HEK293 (cell line): ENCODE measurements around the gene CYTH4.

Source experiments
- CTCF ChIA-PET: fragments of 350-600 bp; formaldehyde crosslinking; extraction: SDS; loops from one replicate; lab custom pipeline; 2021; ENCODE audit warnings: antibody characterized with exemption; lab: Yijun Ruan, JAX
- POLR2A ChIA-PET: fragments of 300-600 bp; formaldehyde crosslinking; extraction: SDS; loops from one replicate; lab custom pipeline; 2020; ENCODE audit warnings: antibody characterized with exemption, inconsistent platforms; lab: Yijun Ruan, JAX
- H3K27ac ChIP-seq: fragments of 200-500 bp; sonication (Bioruptor generic); 2 replicates; pipeline ENCODE4 v1.5.1; 2014; ENCODE audit warnings: low read depth, low read length, control low read depth, inconsistent platforms; ENCODE audit errors: extremely low read depth
- H3K36me3 ChIP-seq, 2 experiments: fragments of 200-500 bp in 1 of 2; sonication (Bioruptor generic) in 1 of 2; 1 replicate in 1 of 2; 2 replicates in 1 of 2; pipeline ENCODE4 v1.5.1; 2014 to 2017; ENCODE audit warnings: inconsistent platforms in 2 of 2, low read length in 2 of 2; ENCODE audit not compliant: control insufficient read depth in 2 of 2, insufficient read depth in 1 of 2
- H3K4me1 ChIP-seq: fragments of 200-500 bp; sonication (Bioruptor generic); 2 replicates; pipeline ENCODE4 v1.5.1; 2014; ENCODE audit warnings: mild to moderate bottlenecking, low read length, inconsistent platforms; ENCODE audit not compliant: control insufficient read depth, insufficient read depth
- H3K4me3 ChIP-seq: 2 replicates; pipeline ENCODE4 v1.5.1; 2011; ENCODE audit warnings: low read depth, mild to moderate bottlenecking, control low read depth, low read length, moderate library complexity
- H3K9me3 ChIP-seq: fragments of 200-500 bp; sonication (Bioruptor generic); 2 replicates; pipeline ENCODE4 v1.5.1; 2014; ENCODE audit warnings: low read depth, low read length, inconsistent platforms; ENCODE audit not compliant: control insufficient read depth, insufficient read depth
- OVOL3 ChIP-seq: fragments of 450-650 bp; formaldehyde crosslinking; IDR thresholded peaks from 2 replicates; pipeline ENCODE4 v1.5.1; 2016; ENCODE audit warnings: missing biosample characterization, missing genetic modification characterization
- SCRT2 ChIP-seq: fragments of 450-650 bp; formaldehyde crosslinking; IDR thresholded peaks from 2 replicates; pipeline ENCODE4 v1.5.1; 2016; ENCODE audit warnings: missing biosample characterization, missing genetic modification characterization
- ZBTB44 ChIP-seq: fragments of 450-650 bp; IDR thresholded peaks from 2 replicates; pipeline ENCODE4 v1.5.1; 2018; ENCODE audit warnings: missing biosample characterization, mild to moderate bottlenecking, missing genetic modification characterization
- ZBTB8A ChIP-seq: fragments of 450-650 bp; formaldehyde crosslinking; IDR thresholded peaks from 2 replicates; pipeline ENCODE4 v1.5.1; 2016; ENCODE audit warnings: missing biosample characterization, missing genetic modification characterization
- ZFP3 ChIP-seq: fragments of 450-650 bp; formaldehyde crosslinking; IDR thresholded peaks from 2 replicates; pipeline ENCODE4 v1.5.1; 2016; ENCODE audit warnings: low read depth, missing biosample characterization, missing genetic modification characterization
- ZIC2 ChIP-seq: fragments of 450-650 bp; formaldehyde crosslinking; IDR thresholded peaks from 2 replicates; pipeline ENCODE4 v1.5.1; 2016; ENCODE audit warnings: missing biosample characterization, missing genetic modification characterization
- ZNF148 ChIP-seq: fragments of 450-650 bp; formaldehyde crosslinking; IDR thresholded peaks from 2 replicates; pipeline ENCODE4 v1.5.0; 2017; ENCODE audit warnings: missing biosample characterization, missing genetic modification characterization, borderline replicate concordance
- ZNF223 ChIP-seq: fragments of 450-650 bp; formaldehyde crosslinking; IDR thresholded peaks from 2 replicates; pipeline ENCODE4 v1.5.1; 2016; ENCODE audit warnings: missing biosample characterization, missing genetic modification characterization
- ZNF302 ChIP-seq: fragments of 450-650 bp; formaldehyde crosslinking; IDR thresholded peaks from 2 replicates; pipeline ENCODE4 v1.5.1; 2016; ENCODE audit warnings: missing biosample characterization, missing genetic modification characterization, low read depth
- ZNF529 ChIP-seq: fragments of 450-650 bp; formaldehyde crosslinking; IDR thresholded peaks from 2 replicates; pipeline ENCODE4 v1.5.1; 2017; ENCODE audit warnings: missing genetic modification characterization, missing biosample characterization; ENCODE audit not compliant: insufficient replicate concordance
- ZNF658 ChIP-seq: fragments of 450-650 bp; formaldehyde crosslinking; IDR thresholded peaks from 2 replicates; pipeline ENCODE4; 2016; ENCODE audit warnings: missing biosample characterization, missing genetic modification characterization
- ZNF692 ChIP-seq: fragments of 450-650 bp; formaldehyde crosslinking; IDR thresholded peaks from 2 replicates; pipeline ENCODE4 v1.5.1; 2016; ENCODE audit warnings: missing biosample characterization, missing genetic modification characterization
- ZNF791 ChIP-seq: fragments of 450-650 bp; formaldehyde crosslinking; IDR thresholded peaks from 2 replicates; pipeline ENCODE4 v1.5.1; 2016; ENCODE audit warnings: missing biosample characterization, missing genetic modification characterization
- ZSCAN16 ChIP-seq: fragments of 450-650 bp; formaldehyde crosslinking; IDR thresholded peaks from 2 replicates; pipeline ENCODE4 v1.5.1; 2016; ENCODE audit warnings: missing biosample characterization, missing genetic modification characterization
- ZSCAN5A ChIP-seq: fragments of 450-650 bp; formaldehyde crosslinking; IDR thresholded peaks from 2 replicates; pipeline ENCODE4 v1.5.1; 2016; ENCODE audit warnings: missing biosample characterization, missing genetic modification characterization

CYTH4 gene

GRCh38 chr22:37233751-37234631 is 48.3 kb upstream of the CYTH4 start:
- TF ChIP-seq ZNF223 (tag by site-specific recombination), result no peak
- no peak for TF ChIP-seq ZNF658
- no peak for TF ChIP-seq ZNF791 (tag by site-specific recombination)
- TF ChIP-seq ZBTB8A, result 0 out of 2 replicates have a peak, but pooled peaks have one; percentile 20
- Histone ChIP-seq H3K27ac (no peak overlapping the region), H3K4me1 (no peaks in the 10 kb centered on the region), H3K4me3 (no peak overlapping the region), H3K9me3 (no peaks in the 10 kb centered on the region), H3K36me3 (no peaks in the 10 kb centered on the region)
- ChIA-PET CTCF (interaction anchor here (0.6 to 1.3 kb wide), 2 partner anchors 35 to 1386 kb away, joined by 3 to 4 read pairs; no protein-coding TSS in a partner anchor), POLR2A (no interaction called here)

GRCh38 chr22:37234736-37235711 is 47.3 kb upstream of the CYTH4 start:
- ChIA-PET POLR2A (no interaction called here), CTCF (no interaction called here)
- no peaks in the 10 kb centered on the region for H3K4me1 ChIP-seq
- H3K27ac ChIP-seq, result no peak overlapping the region
- no peak overlapping the region for H3K4me3 ChIP-seq
- no peaks in the 10 kb centered on the region for H3K36me3 ChIP-seq
- TF ChIP-seq OVOL3 (tag by site-specific recombination) (no peak), ZNF529 (tag by site-specific recombination) (no peak), ZNF302 (tag by site-specific recombination) (no peak), ZSCAN16 (no peak), ZFP3 (peak; percentile 86), ZBTB44 (tag by site-specific recombination) (no peak), ZIC2 (tag by site-specific recombination) (0 out of 2 replicates have a peak, but pooled peaks have one; percentile 18), ZNF692 (tag by site-specific recombination) (no peak), ZSCAN5A (no peak), ZNF148 (tag by site-specific recombination) (no peak), SCRT2 (tag by site-specific recombination) (no peak)
- H3K9me3 ChIP-seq, result no peaks in the 10 kb centered on the region
